GM10847 (cell line): ENCODE data around the gene SCN9A.

Source experiments
- POLR2A ChIP-seq: IDR thresholded peaks from 2 replicates; pipeline ENCODE4 v1.6.1; 2011; ENCODE audit not compliant: insufficient read length; ENCODE audit errors: extremely low read depth

SCN9A gene

DNA sequence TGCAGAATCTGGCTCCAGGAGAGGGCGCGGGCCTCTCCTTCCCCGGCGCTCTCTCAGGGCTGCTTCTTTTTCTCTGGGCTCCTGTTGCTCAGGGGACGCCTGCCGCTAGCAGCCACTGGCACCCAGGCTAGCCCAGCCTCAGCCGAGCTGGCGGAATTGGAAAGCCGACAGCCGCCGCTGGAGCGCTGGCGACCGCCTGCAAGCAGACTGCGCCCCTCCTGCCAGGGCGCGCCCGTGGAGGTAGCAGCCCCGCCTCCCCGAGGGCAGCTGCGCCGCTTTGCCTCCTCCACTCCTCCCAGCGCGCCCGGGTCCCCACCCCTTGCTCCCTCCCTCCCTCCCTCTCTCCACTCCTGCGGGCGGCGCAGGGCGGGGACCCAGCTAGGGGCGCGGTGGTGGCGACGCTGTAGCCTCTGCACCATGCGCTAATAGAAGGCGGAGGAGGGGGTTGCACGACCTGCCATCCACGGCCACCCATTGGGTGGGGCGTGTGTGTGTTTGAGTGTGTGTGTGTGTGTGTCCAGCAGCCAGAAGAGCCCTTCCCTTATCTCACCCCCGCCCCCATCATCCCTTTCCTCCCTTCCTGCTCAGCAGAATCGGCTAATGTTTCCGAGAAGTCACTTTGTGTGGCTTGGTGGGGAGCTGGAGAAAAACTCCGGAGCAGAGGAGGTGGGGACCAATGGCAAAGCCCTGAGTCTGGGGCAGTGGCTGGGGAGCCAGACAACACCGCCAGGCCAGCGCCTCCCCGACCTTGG lies at the start of gene SCN9A:
Gene SCN9A, minus strand, starts transcription at position 209 of the 752 bp plus-strand sequence. CDS start 64,188 bp downstream, outside the sequence.
- TF ChIP-seq POLR2A, result no peak

- no peak for TF ChIP-seq POLR2A
Measured at GRCh38 chr2:166424841-166425240, 49.1 kb upstream of the SCN9A start.

- no peak for TF ChIP-seq POLR2A
Measured at GRCh38 chr2:166419616-166419934, 43.8 kb upstream of the SCN9A start.

- TF ChIP-seq POLR2A, result no peak
Measured at GRCh38 chr2:166418853-166419615, 43.3 kb upstream of the SCN9A start.

- TF ChIP-seq POLR2A, result no peak
Measured at GRCh38 chr2:166417669-166418068, 41.9 kb upstream of the SCN9A start.

GRCh38 chr2:166413255-166413654 lies 37.5 kb upstream of the SCN9A start:
- no peak for TF ChIP-seq POLR2A

- TF ChIP-seq POLR2A, result no peak
Measured at GRCh38 chr2:166411473-166412230, 35.9 kb upstream of the SCN9A start.

- no peak for TF ChIP-seq POLR2A
Measured at GRCh38 chr2:166410828-166411472, 35.2 kb upstream of the SCN9A start.

DNA sequence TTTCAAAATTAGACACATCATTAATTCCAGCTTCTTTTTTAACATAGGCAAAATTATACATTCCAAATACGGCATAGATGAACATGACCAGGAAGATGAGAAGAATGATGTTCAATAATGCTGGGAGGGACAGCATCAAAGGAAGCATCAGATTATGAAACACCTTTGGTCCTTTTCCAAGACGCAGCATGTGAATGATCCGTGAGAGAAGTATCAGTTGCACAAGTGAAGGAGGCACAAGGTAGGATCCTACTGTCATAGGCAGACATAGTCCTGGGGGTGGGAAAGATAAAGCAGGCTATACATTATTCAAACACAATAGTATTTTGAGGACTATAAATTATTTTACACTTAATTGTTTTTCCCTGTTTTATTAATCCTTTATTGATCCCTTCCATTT lies 30.6 kb upstream of the SCN9A start:
- no peak for TF ChIP-seq POLR2A

- no peak for TF ChIP-seq POLR2A
Measured at GRCh38 chr2:166405569-166405926, 29.8 kb upstream of the SCN9A start.

GRCh38 chr2:166404831-166405568 lies 29.3 kb upstream of the SCN9A start:
- TF ChIP-seq POLR2A, result no peak

GRCh38 chr2:166394245-166394644 lies 18.5 kb upstream of the SCN9A start:
- no peak for TF ChIP-seq POLR2A

DNA sequence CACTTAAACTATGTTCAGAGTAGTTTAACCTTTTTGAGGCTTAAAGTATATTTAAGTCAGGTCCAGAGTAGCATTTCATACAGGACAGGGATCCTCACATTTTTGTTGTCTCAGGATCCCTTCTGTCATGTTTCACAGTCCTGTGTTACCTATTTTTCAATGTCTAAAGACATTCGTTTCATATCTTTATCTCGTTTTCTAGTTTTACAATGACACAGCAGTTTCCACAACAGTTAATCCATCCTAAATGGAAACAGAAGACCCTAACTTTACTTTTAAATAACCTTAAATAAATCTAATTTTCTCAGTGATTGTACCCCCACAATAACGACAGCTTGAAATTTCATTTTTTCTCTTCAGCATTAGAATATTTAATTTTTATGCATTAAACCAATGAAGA lies 17.3 kb upstream of the SCN9A start:
- no peak for TF ChIP-seq POLR2A

DNA sequence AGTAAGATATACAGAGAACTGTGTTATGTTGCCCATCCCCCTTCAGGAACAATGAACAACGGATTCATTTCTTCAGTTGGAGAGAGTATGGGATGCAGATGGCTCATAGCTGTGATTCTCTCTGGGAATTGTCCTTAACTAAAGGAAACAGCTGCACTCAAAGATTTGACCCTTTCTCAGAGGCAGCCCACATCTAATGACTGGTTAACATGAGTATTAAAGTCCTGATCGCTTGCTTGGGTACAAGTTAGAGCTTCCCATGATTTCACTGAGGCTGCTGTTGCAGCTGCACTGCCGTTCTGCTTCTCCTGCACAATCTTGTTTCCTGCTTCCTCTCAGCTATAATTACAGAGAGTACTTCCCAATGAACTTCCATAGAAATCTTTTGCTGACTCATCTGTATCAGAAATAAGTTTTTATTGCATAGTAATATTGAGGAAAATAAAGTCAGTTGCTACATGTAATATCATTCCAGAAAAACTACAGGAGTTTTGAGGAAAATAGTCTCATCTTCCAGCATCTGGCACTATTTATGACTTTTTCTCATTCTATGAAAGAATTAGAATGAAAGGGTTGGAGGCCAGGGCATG lies 12.8 kb upstream of the SCN9A start:
- no peak for TF ChIP-seq POLR2A

DNA sequence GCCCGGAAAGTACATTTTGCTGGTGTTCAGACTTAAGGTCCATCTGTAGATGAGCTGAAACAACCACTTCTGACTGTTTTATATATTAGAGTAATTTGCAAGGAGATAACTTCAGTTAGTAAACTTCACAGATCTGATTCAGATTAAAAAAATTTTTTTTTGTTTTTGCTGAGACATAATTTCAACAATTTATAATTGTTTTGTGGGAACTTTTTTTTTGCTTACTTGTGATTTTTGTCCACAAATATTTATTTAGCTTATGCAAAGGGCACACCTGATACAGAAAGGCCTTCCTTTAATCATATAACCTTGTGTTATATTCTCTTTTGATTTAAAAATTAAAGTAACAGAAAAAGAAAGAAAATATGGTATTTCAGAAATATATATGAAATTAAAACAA lies 9.6 kb upstream of the SCN9A start:
- TF ChIP-seq POLR2A, result no peak

GRCh38 chr2:166384774-166385173 lies 9.0 kb upstream of the SCN9A start:
- no peak for TF ChIP-seq POLR2A
